ENCODE results near the gene ZNF770. TPM values are rescaled to one million over a fixed set of nuclear protein-coding genes. Genes with fewer than 3 reads are reported as not detected.

The ZNF770 gene
- total and polyA plus RNA-seq, 2 experiments from 2014 or later, result 130 to 565 TPM

GRCh38 chr15:34984889-34985630 is 3.0 kb downstream of the ZNF770 start:
- Histone ChIP-seq H2AFZ (no peak overlapping the region), H3K4me2 (peak overlapping the region; percentile 87), H3K9me2 (ENCODE audit: insufficient read depth) (no peaks in the 10 kb centered on the region), H3F3A (replicated peaks; ENCODE audit: low read depth) (peaks cover 9% of the 10 kb centered on the region; the same call in 1 of the 2 replicates), H3K4me1 (ENCODE audit: insufficient read depth) (peaks cover 29% of the 10 kb centered on the region), H4K20me1 (replicated peaks; ENCODE audit: insufficient read depth) (peaks cover 7% of the 10 kb centered on the region), H3K4me3 (peak overlapping the region; percentile 91), H3K27ac (ENCODE audit: low read depth) (peak overlapping the region; percentile 28), H3K27me3 (ENCODE audit: insufficient read depth) (no peaks in the 10 kb centered on the region), H3K79me2 (replicated peaks; ENCODE audit: insufficient read depth) (peaks cover 68% of the 10 kb centered on the region), H3K36me3 (ENCODE audit: insufficient read depth) (peaks cover 24% of the 10 kb centered on the region)
- TF ChIP-seq POLR2AphosphoS5 (IDR thresholded peaks at IDR 0.05; ENCODE audit: low read depth), result no peak
- DNase-seq (ENCODE audit: low spot score) (no peak), ATAC-seq (no peak)
- Mint-ChIP-seq H3K9me3 (no peaks in the 10 kb centered on the region), H3K36me3 (ENCODE audit: low read depth) (peaks cover 63% of the 10 kb centered on the region), H3K4me3 (peak overlapping the region; percentile 98), H3K4me1 (peaks cover 38% of the 10 kb centered on the region), H3K27me3 (ENCODE audit: insufficient read depth, low read depth, poor library complexity) (peaks cover 9% of the 10 kb centered on the region), H3K27ac (peak overlapping the region; percentile 84)

DNA sequence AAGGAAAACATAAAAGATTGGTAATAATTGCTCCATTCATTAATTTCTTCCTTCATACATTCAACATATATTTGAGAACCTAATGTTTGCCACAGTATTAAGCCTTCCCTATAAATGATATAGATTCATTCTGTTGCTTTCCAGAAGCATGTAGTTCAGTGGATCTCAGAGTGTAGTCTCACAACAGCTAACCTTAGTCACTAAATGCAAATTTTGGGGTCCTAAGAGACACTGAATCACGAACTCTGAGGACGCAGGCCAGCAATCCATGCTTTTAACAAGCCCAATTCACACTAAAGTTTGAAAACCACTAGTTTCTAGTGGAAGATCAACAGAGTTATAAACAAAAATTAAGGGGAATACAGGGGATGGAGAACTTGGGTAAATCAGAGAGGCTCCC is 11.3 kb downstream of the ZNF770 start:
- Histone ChIP-seq H3K27ac (ENCODE audit: low read depth) (no peak overlapping the region), H3K27me3 (ENCODE audit: insufficient read depth) (no peaks in the 10 kb centered on the region), H3F3A (replicated peaks; ENCODE audit: low read depth) (peaks cover 9% of the 10 kb centered on the region; the same call in 1 of the 2 replicates), H3K4me2 (no peak overlapping the region), H2AFZ (no peak overlapping the region), H3K36me3 (ENCODE audit: insufficient read depth) (peaks cover under 1% of the 10 kb centered on the region; the same call in 1 of the 2 replicates), H4K20me1 (replicated peaks; ENCODE audit: insufficient read depth) (no peaks in the 10 kb centered on the region), H3K4me1 (ENCODE audit: insufficient read depth) (peaks cover 2% of the 10 kb centered on the region; the same call in 1 of the 2 replicates), H3K4me3 (no peak overlapping the region), H3K9me2 (ENCODE audit: insufficient read depth) (no peaks in the 10 kb centered on the region), H3K79me2 (replicated peaks; ENCODE audit: insufficient read depth) (peaks cover 13% of the 10 kb centered on the region)
- Mint-ChIP-seq H3K27ac (no peak overlapping the region), H3K9me3 (no peaks in the 10 kb centered on the region), H3K4me3 (no peak overlapping the region), H3K27me3 (ENCODE audit: insufficient read depth, low read depth, poor library complexity) (peaks cover 2% of the 10 kb centered on the region), H3K36me3 (ENCODE audit: low read depth) (peaks cover 24% of the 10 kb centered on the region; the same call in 2 of the 3 replicates), H3K4me1 (peaks cover 22% of the 10 kb centered on the region; the same call in 2 of the 3 replicates)
- no peak for TF ChIP-seq POLR2AphosphoS5 (IDR thresholded peaks at IDR 0.05; ENCODE audit: low read depth)
- ATAC-seq, result no peak
- no peak for DNase-seq (ENCODE audit: low spot score)

- ATAC-seq (peak; percentile 43; the same call in 1 of the 3 replicates), DNase-seq (ENCODE audit: low spot score) (no peak)
- H4K20me1 ChIP-seq (replicated peaks; ENCODE audit: insufficient read depth), result no peaks in the 10 kb centered on the region
- H3K9me3 Mint-ChIP-seq, result no peaks in the 10 kb centered on the region
- no peak overlapping the region for H3K4me3 ChIP-seq
- no peaks in the 10 kb centered on the region for H3K9me2 ChIP-seq (ENCODE audit: insufficient read depth)
- H3K79me2 ChIP-seq (replicated peaks; ENCODE audit: insufficient read depth), result peaks cover 13% of the 10 kb centered on the region
- H3K4me2 ChIP-seq, result no peak overlapping the region
- no peaks in the 10 kb centered on the region for H3K27me3 ChIP-seq (ENCODE audit: insufficient read depth)
- H3K27ac ChIP-seq (ENCODE audit: low read depth), result no peak overlapping the region
- H3K27me3 Mint-ChIP-seq (ENCODE audit: insufficient read depth, low read depth, poor library complexity), result peaks cover 2% of the 10 kb centered on the region
- no peak overlapping the region for H3K4me3 Mint-ChIP-seq
- no peak for TF ChIP-seq EZH2phosphoT487 (IDR thresholded peaks at IDR 0.05; ENCODE audit: unreplicated experiment)
- no peak for TF ChIP-seq NANOG (IDR thresholded peaks at IDR 0.05; ENCODE audit: borderline replicate concordance)
- no peak for TF ChIP-seq POLR2AphosphoS5 (IDR thresholded peaks at IDR 0.05; ENCODE audit: low read depth)
- no peak for TF ChIP-seq ZNF331 (CRISPR knock-in tag; IDR thresholded peaks at IDR 0.05; ENCODE audit: low read depth)
- TF ChIP-seq STAT1 (IDR thresholded peaks at IDR 0.05; ENCODE audit: unreplicated experiment), result no peak
- TF ChIP-seq, protein P1, sequence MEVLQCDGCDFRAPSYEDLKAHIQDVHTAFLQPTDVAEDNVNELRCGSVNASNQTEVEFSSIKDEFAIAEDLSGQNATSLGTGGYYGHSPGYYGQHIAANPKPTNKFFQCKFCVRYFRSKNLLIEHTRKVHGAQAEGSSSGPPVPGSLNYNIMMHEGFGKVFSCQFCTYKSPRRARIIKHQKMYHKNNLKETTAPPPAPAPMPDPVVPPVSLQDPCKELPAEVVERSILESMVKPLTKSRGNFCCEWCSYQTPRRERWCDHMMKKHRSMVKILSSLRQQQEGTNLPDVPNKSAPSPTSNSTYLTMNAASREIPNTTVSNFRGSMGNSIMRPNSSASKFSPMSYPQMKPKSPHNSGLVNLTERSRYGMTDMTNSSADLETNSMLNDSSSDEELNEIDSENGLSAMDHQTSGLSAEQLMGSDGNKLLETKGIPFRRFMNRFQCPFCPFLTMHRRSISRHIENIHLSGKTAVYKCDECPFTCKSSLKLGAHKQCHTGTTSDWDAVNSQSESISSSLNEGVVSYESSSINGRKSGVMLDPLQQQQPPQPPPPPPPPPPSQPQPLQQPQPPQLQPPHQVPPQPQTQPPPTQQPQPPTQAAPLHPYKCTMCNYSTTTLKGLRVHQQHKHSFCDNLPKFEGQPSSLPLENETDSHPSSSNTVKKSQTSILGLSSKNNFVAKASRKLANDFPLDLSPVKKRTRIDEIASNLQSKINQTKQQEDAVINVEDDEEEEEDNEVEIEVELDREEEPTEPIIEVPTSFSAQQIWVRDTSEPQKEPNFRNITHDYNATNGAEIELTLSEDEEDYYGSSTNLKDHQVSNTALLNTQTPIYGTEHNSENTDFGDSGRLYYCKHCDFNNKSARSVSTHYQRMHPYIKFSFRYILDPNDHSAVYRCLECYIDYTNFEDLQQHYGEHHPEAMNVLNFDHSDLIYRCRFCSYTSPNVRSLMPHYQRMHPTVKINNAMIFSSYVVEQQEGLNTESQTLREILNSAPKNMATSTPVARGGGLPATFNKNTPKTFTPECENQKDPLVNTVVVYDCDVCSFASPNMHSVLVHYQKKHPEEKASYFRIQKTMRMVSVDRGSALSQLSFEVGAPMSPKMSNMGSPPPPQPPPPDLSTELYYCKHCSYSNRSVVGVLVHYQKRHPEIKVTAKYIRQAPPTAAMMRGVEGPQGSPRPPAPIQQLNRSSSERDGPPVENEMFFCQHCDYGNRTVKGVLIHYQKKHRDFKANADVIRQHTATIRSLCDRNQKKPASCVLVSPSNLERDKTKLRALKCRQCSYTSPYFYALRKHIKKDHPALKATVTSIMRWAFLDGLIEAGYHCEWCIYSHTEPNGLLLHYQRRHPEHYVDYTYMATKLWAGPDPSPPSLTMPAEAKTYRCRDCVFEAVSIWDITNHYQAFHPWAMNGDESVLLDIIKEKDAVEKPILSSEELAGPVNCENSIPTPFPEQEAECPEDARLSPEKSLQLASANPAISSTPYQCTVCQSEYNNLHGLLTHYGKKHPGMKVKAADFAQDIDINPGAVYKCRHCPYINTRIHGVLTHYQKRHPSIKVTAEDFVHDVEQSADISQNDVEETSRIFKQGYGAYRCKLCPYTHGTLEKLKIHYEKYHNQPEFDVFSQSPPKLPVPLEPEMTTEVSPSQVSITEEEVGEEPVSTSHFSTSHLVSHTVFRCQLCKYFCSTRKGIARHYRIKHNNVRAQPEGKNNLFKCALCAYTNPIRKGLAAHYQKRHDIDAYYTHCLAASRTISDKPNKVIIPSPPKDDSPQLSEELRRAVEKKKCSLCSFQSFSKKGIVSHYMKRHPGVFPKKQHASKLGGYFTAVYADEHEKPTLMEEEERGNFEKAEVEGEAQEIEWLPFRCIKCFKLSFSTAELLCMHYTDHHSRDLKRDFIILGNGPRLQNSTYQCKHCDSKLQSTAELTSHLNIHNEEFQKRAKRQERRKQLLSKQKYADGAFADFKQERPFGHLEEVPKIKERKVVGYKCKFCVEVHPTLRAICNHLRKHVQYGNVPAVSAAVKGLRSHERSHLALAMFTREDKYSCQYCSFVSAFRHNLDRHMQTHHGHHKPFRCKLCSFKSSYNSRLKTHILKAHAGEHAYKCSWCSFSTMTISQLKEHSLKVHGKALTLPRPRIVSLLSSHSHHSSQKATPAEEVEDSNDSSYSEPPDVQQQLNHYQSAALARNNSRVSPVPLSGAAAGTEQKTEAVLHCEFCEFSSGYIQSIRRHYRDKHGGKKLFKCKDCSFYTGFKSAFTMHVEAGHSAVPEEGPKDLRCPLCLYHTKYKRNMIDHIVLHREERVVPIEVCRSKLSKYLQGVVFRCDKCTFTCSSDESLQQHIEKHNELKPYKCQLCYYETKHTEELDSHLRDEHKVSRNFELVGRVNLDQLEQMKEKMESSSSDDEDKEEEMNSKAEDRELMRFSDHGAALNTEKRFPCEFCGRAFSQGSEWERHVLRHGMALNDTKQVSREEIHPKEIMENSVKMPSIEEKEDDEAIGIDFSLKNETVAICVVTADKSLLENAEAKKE (CRISPR knock-in tag; IDR thresholded peaks at IDR 0.05), result no peak
- no peak overlapping the region for H2AFZ ChIP-seq
- H3K27ac Mint-ChIP-seq, result peak overlapping the region; percentile 17; the same call in 1 of the 2 replicates
- peaks cover 2% of the 10 kb centered on the region; the same call in 1 of the 2 replicates for H3K4me1 ChIP-seq (ENCODE audit: insufficient read depth)
- peaks cover 16% of the 10 kb centered on the region; the same call in 2 of the 3 replicates for H3K4me1 Mint-ChIP-seq
- H3F3A ChIP-seq (replicated peaks; ENCODE audit: low read depth), result peaks cover 2% of the 10 kb centered on the region; the same call in 1 of the 2 replicates
- H3K36me3 Mint-ChIP-seq (ENCODE audit: low read depth), result peaks cover 17% of the 10 kb centered on the region; the same call in 2 of the 3 replicates
- no peaks in the 10 kb centered on the region for H3K36me3 ChIP-seq (ENCODE audit: insufficient read depth)
Observed at GRCh38 chr15:34976073-34976472, 12.0 kb downstream of the ZNF770 start.
